Bronchus fibroblast of lung (primary cell): ENCODE measurements around the gene DEFB116. TPM values are rescaled to one million over a fixed set of nuclear protein-coding genes. Genes with fewer than 3 reads are reported as not detected.

ENCODE experiments used
- total RNA-seq: library from RNA; depleted of rRNA; stranded (reverse); fragments of >200 nt; gene quantifications from 2 replicates; pipeline ENCODE4 v1.2.3, GENCODE V29; 2015

DEFB116 gene
- not detected in 2 replicates for total RNA-seq

GRCh38 chr20:31308535-31309162 is at the start of gene DEFB116:
DEFB116 (minus strand) TSS chr20:31308585; CDS start chr20:31308585, 0 bp downstream.

GRCh38 chr20:31257364-31257763 is 51.0 kb downstream of the DEFB116 start, which contains the start of gene DEFB115:
DEFB115 (plus strand) TSS chr20:31257664; CDS start chr20:31257664, 0 bp downstream.

Other genes with a start within 250 kb of the DEFB116 start
- gene DEFB115, start 50.9 kb downstream of the DEFB116 start, total RNA-seq, result not detected in 2 replicates
- gene DEFB118, start 60.0 kb upstream of the DEFB116 start, total RNA-seq, result not detected in 2 replicates
- not detected in 2 replicates for gene DEFB119, start 82.0 kb upstream of the DEFB116 start, total RNA-seq
- gene DEFB121, start 97.6 kb upstream of the DEFB116 start, total RNA-seq, result not detected in 2 replicates
- gene DEFB123, start 132.0 kb upstream of the DEFB116 start, total RNA-seq, result not detected in 2 replicates
- not detected in 2 replicates for gene DEFB124, start 166.5 kb upstream of the DEFB116 start, total RNA-seq
- not detected in 2 replicates for gene REM1, start 166.7 kb upstream of the DEFB116 start, total RNA-seq
- 70.8 and 89.3 TPM in 2 replicates for gene HM13, start 205.9 kb upstream of the DEFB116 start, total RNA-seq